HEK293 (cell line): Measurements from ENCODE around the gene ZCCHC12.

Experiments
- CTCF ChIA-PET: fragments of 350-600 bp; formaldehyde crosslinking; extraction: SDS; loops from one replicate; lab custom pipeline; 2021; ENCODE audit warnings: antibody characterized with exemption; lab: Yijun Ruan, JAX
- POLR2A ChIA-PET: fragments of 300-600 bp; formaldehyde crosslinking; extraction: SDS; loops from one replicate; lab custom pipeline; 2020; ENCODE audit warnings: antibody characterized with exemption, inconsistent platforms; lab: Yijun Ruan, JAX
- H3K27ac ChIP-seq: fragments of 200-500 bp; sonication (Bioruptor generic); 2 replicates; pipeline ENCODE4 v1.5.1; 2014; ENCODE audit warnings: low read depth, low read length, control low read depth, inconsistent platforms; ENCODE audit errors: extremely low read depth
- H3K36me3 ChIP-seq, 2 experiments: fragments of 200-500 bp in 1 of 2; sonication (Bioruptor generic) in 1 of 2; 1 replicate in 1 of 2; 2 replicates in 1 of 2; pipeline ENCODE4 v1.5.1; 2014 to 2017; ENCODE audit warnings: inconsistent platforms in 2 of 2, low read length in 2 of 2; ENCODE audit not compliant: control insufficient read depth in 2 of 2, insufficient read depth in 1 of 2
- H3K4me1 ChIP-seq: fragments of 200-500 bp; sonication (Bioruptor generic); 2 replicates; pipeline ENCODE4 v1.5.1; 2014; ENCODE audit warnings: mild to moderate bottlenecking, low read length, inconsistent platforms; ENCODE audit not compliant: control insufficient read depth, insufficient read depth
- H3K4me3 ChIP-seq: 2 replicates; pipeline ENCODE4 v1.5.1; 2011; ENCODE audit warnings: low read depth, mild to moderate bottlenecking, control low read depth, low read length, moderate library complexity
- H3K9me3 ChIP-seq: fragments of 200-500 bp; sonication (Bioruptor generic); 2 replicates; pipeline ENCODE4 v1.5.1; 2014; ENCODE audit warnings: low read depth, low read length, inconsistent platforms; ENCODE audit not compliant: control insufficient read depth, insufficient read depth
- EGR2 ChIP-seq: fragments of 450-650 bp; formaldehyde crosslinking; IDR thresholded peaks from 2 replicates; pipeline ENCODE4 v1.5.1; 2016; ENCODE audit warnings: low read depth, missing biosample characterization, missing genetic modification characterization
- HOXC10 ChIP-seq: sonication (generic); formaldehyde crosslinking; IDR thresholded peaks from 2 replicates; pipeline ENCODE4 v1.8.1; 2023; ENCODE audit warnings: mild to moderate bottlenecking, missing genetic modification reagents
- KLF10 ChIP-seq: fragments of 450-650 bp; IDR thresholded peaks from 2 replicates; pipeline ENCODE4 v1.5.1; 2018; ENCODE audit warnings: missing biosample characterization, mild to moderate bottlenecking, missing genetic modification characterization
- KLF7 ChIP-seq: fragments of 450-650 bp; formaldehyde crosslinking; IDR thresholded peaks from 2 replicates; pipeline ENCODE4 v1.5.1; 2016; ENCODE audit warnings: missing biosample characterization, missing genetic modification characterization, borderline replicate concordance
- KLF9 ChIP-seq: fragments of 450-650 bp; formaldehyde crosslinking; IDR thresholded peaks from 2 replicates; pipeline ENCODE4 v1.5.1; 2016; ENCODE audit warnings: missing biosample characterization, missing genetic modification characterization, low read depth
- RBAK ChIP-seq: fragments of 450-650 bp; formaldehyde crosslinking; IDR thresholded peaks from 2 replicates; pipeline ENCODE4 v1.5.1; 2016; ENCODE audit warnings: missing biosample characterization, missing genetic modification characterization
- SP7 ChIP-seq: fragments of 450-650 bp; formaldehyde crosslinking; IDR thresholded peaks from 2 replicates; pipeline ENCODE4 v1.5.1; 2016; ENCODE audit warnings: missing biosample characterization, missing genetic modification characterization
- ZFHX2 ChIP-seq: fragments of 450-650 bp; formaldehyde crosslinking; conservative IDR thresholded peaks from 2 replicates; pipeline ENCODE4 v1.5.1; 2016; ENCODE audit warnings: missing biosample characterization, missing genetic modification characterization
- ZFP37 ChIP-seq: fragments of 450-650 bp; formaldehyde crosslinking; IDR thresholded peaks from 2 replicates; pipeline ENCODE4 v1.5.1; 2016; ENCODE audit warnings: missing biosample characterization, missing genetic modification characterization
- ZNF146 ChIP-seq: fragments of 450-650 bp; formaldehyde crosslinking; IDR thresholded peaks from 2 replicates; pipeline ENCODE4 v1.5.1; 2016; ENCODE audit warnings: missing biosample characterization, missing genetic modification characterization
- ZNF239 ChIP-seq: fragments of 450-650 bp; formaldehyde crosslinking; IDR thresholded peaks from 2 replicates; pipeline ENCODE4 v1.5.1; 2016; ENCODE audit warnings: missing biosample characterization, missing genetic modification characterization
- ZNF24 ChIP-seq: fragments of 450-650 bp; formaldehyde crosslinking; IDR thresholded peaks from 2 replicates; pipeline ENCODE4 v1.5.1; 2016; ENCODE audit warnings: missing biosample characterization, missing genetic modification characterization
- ZNF292 ChIP-seq: fragments of 450-650 bp; formaldehyde crosslinking; IDR thresholded peaks from 2 replicates; pipeline ENCODE4 v1.5.1; 2016; ENCODE audit warnings: low read depth, missing biosample characterization, missing genetic modification characterization, borderline replicate concordance
- ZNF426 ChIP-seq: fragments of 450-650 bp; formaldehyde crosslinking; IDR thresholded peaks from 2 replicates; pipeline ENCODE4 v1.5.1; 2017; ENCODE audit warnings: missing biosample characterization, missing genetic modification characterization, mild to moderate bottlenecking, inconsistent platforms, moderate library complexity
- ZNF501 ChIP-seq: fragments of 450-650 bp; formaldehyde crosslinking; IDR thresholded peaks from 2 replicates; pipeline ENCODE4 v1.5.1; 2016; ENCODE audit warnings: missing biosample characterization, missing genetic modification characterization
- ZNF548 ChIP-seq: fragments of 450-650 bp; formaldehyde crosslinking; IDR thresholded peaks from 2 replicates; pipeline ENCODE4 v1.5.1; 2016; ENCODE audit warnings: missing biosample characterization, missing genetic modification characterization
- ZNF621 ChIP-seq: fragments of 450-650 bp; formaldehyde crosslinking; IDR thresholded peaks from 2 replicates; pipeline ENCODE4 v1.5.1; 2017; ENCODE audit warnings: missing biosample characterization, missing genetic modification characterization
- ZNF707 ChIP-seq: fragments of 450-650 bp; formaldehyde crosslinking; IDR thresholded peaks from 2 replicates; pipeline ENCODE4 v1.5.1; 2016; ENCODE audit warnings: missing biosample characterization, missing genetic modification characterization
- ZNF791 ChIP-seq: fragments of 450-650 bp; formaldehyde crosslinking; IDR thresholded peaks from 2 replicates; pipeline ENCODE4 v1.5.1; 2016; ENCODE audit warnings: missing biosample characterization, missing genetic modification characterization
- ZNF837 ChIP-seq: fragments of 450-650 bp; formaldehyde crosslinking; IDR thresholded peaks from 2 replicates; pipeline ENCODE4 v1.5.1; 2016; ENCODE audit warnings: missing biosample characterization, missing genetic modification characterization
- TF ChIP-seq, protein P1 (sequence below): fragments of 450-650 bp; formaldehyde crosslinking; IDR thresholded peaks from 2 replicates; pipeline ENCODE4 v1.5.1; 2017; ENCODE audit warnings: missing biosample characterization, missing genetic modification characterization

Gene ZCCHC12

GRCh38 chrX:118864063-118864635 is 40.5 kb downstream of the ZCCHC12 start:
- H3K4me1 ChIP-seq: no peaks in the 10 kb centered on the region
- no peaks in the 10 kb centered on the region for H3K9me3 ChIP-seq
- H3K36me3 ChIP-seq: no peaks in the 10 kb centered on the region
- ChIA-PET POLR2A (no interaction called here), CTCF (interaction anchor here (0.6 to 1.0 kb wide), 3 partner anchors 16 to 448 kb away, joined by 3 to 5 read pairs (median 4); no protein-coding TSS in a partner anchor)
- H3K4me3 ChIP-seq: no peak overlapping the region
- no peak for TF ChIP-seq ZNF292 (tag by site-specific recombination)
- TF ChIP-seq ZNF791 (tag by site-specific recombination): no peak
- TF ChIP-seq SP7 (tag by site-specific recombination): no peak
- TF ChIP-seq KLF10 (tag by site-specific recombination): no peak
- TF ChIP-seq ZNF426 (tag by site-specific recombination): no peak
- TF ChIP-seq RBAK (tag by site-specific recombination): no peak
- no peak for TF ChIP-seq ZNF548 (tag by site-specific recombination)
- no peak for TF ChIP-seq ZNF501 (tag by site-specific recombination)
- TF ChIP-seq, protein P1, sequence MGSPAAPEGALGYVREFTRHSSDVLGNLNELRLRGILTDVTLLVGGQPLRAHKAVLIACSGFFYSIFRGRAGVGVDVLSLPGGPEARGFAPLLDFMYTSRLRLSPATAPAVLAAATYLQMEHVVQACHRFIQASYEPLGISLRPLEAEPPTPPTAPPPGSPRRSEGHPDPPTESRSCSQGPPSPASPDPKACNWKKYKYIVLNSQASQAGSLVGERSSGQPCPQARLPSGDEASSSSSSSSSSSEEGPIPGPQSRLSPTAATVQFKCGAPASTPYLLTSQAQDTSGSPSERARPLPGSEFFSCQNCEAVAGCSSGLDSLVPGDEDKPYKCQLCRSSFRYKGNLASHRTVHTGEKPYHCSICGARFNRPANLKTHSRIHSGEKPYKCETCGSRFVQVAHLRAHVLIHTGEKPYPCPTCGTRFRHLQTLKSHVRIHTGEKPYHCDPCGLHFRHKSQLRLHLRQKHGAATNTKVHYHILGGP (tag by site-specific recombination): no peak
- TF ChIP-seq HOXC10: no peak
- no peak for TF ChIP-seq KLF9
- no peak for TF ChIP-seq ZFP37 (tag by site-specific recombination)
- no peak for TF ChIP-seq ZFHX2 (tag by site-specific recombination)
- no peak for TF ChIP-seq ZNF146 (tag by site-specific recombination)
- TF ChIP-seq ZNF621 (tag by site-specific recombination): no peak
- no peak for TF ChIP-seq ZNF837 (tag by site-specific recombination)
- TF ChIP-seq KLF7 (tag by site-specific recombination): no peak
- TF ChIP-seq, all 188 proteins: peak for 0
- no peak overlapping the region for H3K27ac ChIP-seq

DNA sequence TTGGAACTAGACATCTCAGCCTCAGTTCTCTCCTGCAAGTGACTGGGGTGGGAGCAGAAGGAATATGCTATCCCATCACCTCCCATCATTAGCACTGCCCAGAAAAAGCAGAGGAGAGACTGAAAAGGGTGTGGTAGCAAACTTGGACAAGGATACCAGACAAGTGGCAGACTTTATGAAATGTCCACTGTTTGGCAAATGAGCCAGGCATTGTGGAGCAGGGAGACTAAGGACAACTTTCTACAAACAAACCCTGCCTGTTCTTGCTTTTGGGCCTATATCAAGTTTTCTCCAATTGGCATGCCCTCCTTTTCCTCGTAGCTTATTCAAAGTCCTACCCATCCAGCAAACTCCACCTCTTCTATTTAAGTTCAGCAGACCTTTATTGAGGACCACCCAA is 41.6 kb downstream of the ZCCHC12 start:
- Histone ChIP-seq H3K36me3 (no peaks in the 10 kb centered on the region), H3K4me1 (no peaks in the 10 kb centered on the region), H3K27ac (no peak overlapping the region), H3K9me3 (no peaks in the 10 kb centered on the region), H3K4me3 (no peak overlapping the region)
- ChIA-PET POLR2A (no interaction called here), CTCF (interaction anchor here (1.0 kb wide), 1 partner anchor 17 kb away, joined by 3 read pairs; no protein-coding TSS in a partner anchor)
- TF ChIP-seq ZNF707 (tag by site-specific recombination): no peak
- TF ChIP-seq, all 188 proteins: peak for 0

- TF ChIP-seq ZNF239 (tag by site-specific recombination): no peak
- no peak for TF ChIP-seq ZNF24 (tag by site-specific recombination)
- TF ChIP-seq EGR2 (tag by site-specific recombination): no peak
- H3K9me3 ChIP-seq: no peaks in the 10 kb centered on the region
- H3K36me3 ChIP-seq: no peaks in the 10 kb centered on the region
- CTCF ChIA-PET: interaction anchor here (0.7 kb wide), 1 partner anchor 28 kb away, joined by 3 read pairs; no protein-coding TSS in a partner anchor
- POLR2A ChIA-PET: no interaction called here
- H3K27ac ChIP-seq: no peak overlapping the region
- no peak overlapping the region for H3K4me3 ChIP-seq
- no peaks in the 10 kb centered on the region for H3K4me1 ChIP-seq
Measured at GRCh38 chrX:118867251-118867650, 43.6 kb downstream of the ZCCHC12 start.
